HUES64 (cell line): ENCODE data around the gene RPGRIP1L.

Experiments
- H3K27ac ChIP-seq: 2 replicates; pipeline ENCODE4 v1.7.0; 2013; ENCODE audit warnings: low read depth, low read length, inconsistent platforms
- H3K27me3 ChIP-seq: 2 replicates; pipeline ENCODE4 v1.6.1; 2013; ENCODE audit warnings: mild to moderate bottlenecking, low read length; ENCODE audit not compliant: insufficient read depth
- H3K36me3 ChIP-seq: 2 replicates; pipeline ENCODE4 v1.6.1; 2013; ENCODE audit warnings: mild to moderate bottlenecking, low read length; ENCODE audit not compliant: insufficient read depth
- H3K4me1 ChIP-seq: 2 replicates; pipeline ENCODE4 v1.6.1; 2013; ENCODE audit warnings: mild to moderate bottlenecking, low read length, moderate library complexity; ENCODE audit not compliant: insufficient read depth
- H3K4me3 ChIP-seq: 2 replicates; pipeline ENCODE4 v1.5.1; 2013; ENCODE audit warnings: mild to moderate bottlenecking, low read length, moderate library complexity
- H3K9ac ChIP-seq: 2 replicates; pipeline ENCODE4 v1.6.1; 2013; ENCODE audit warnings: mild to moderate bottlenecking, low read depth, low read length
- H3K9me3 ChIP-seq: 2 replicates; pipeline ENCODE4 v1.6.1; 2013; ENCODE audit warnings: low read depth, low read length; ENCODE audit not compliant: insufficient read depth
- WGBS: fragments of 150-250, 120-280 bp; methylation state at CpG from one replicate; pipeline ENCODE4 v1.1.7; 2013; ENCODE audit warnings: missing lambda C conversion rate; 5-methylcytosine and 5-hydroxymethylcytosine counted together

RPGRIP1L gene

GRCh38 chr16:53681354-53681753 is 22.3 kb downstream of the RPGRIP1L start:
- no peak overlapping the region for H3K4me3 ChIP-seq
- no peaks in the 10 kb centered on the region for H3K4me1 ChIP-seq
- no peak overlapping the region for H3K9ac ChIP-seq
- no peaks in the 10 kb centered on the region for H3K9me3 ChIP-seq
- no peak overlapping the region for H3K27ac ChIP-seq
- H3K36me3 ChIP-seq, result peaks cover 18% of the 10 kb centered on the region
- 68% methylated on average over 2 of the region's 2 CpGs for WGBS
- no peaks in the 10 kb centered on the region for H3K27me3 ChIP-seq

- Histone ChIP-seq H3K9ac (no peak overlapping the region), H3K27me3 (no peaks in the 10 kb centered on the region), H3K36me3 (peaks cover 12% of the 10 kb centered on the region), H3K9me3 (no peaks in the 10 kb centered on the region), H3K4me1 (no peaks in the 10 kb centered on the region), H3K4me3 (no peak overlapping the region), H3K27ac (no peak overlapping the region)
- 94% methylated on average over 2 of the region's 2 CpGs for WGBS
Measured at GRCh38 chr16:53680756-53681155, 22.9 kb downstream of the RPGRIP1L start.

GRCh38 chr16:53678756-53679343 is 24.8 kb downstream of the RPGRIP1L start:
- Histone ChIP-seq H3K9ac (no peak overlapping the region), H3K27me3 (no peaks in the 10 kb centered on the region), H3K4me3 (no peak overlapping the region), H3K4me1 (no peaks in the 10 kb centered on the region), H3K9me3 (no peaks in the 10 kb centered on the region), H3K27ac (no peak overlapping the region), H3K36me3 (peaks cover 3% of the 10 kb centered on the region; the same call in 1 of the 2 replicates)

GRCh38 chr16:53678155-53678554 is 25.5 kb downstream of the RPGRIP1L start:
- WGBS, result no CpG with 5 or more reads among the region's 1 CpG
- no peaks in the 10 kb centered on the region for H3K4me1 ChIP-seq
- H3K9me3 ChIP-seq, result no peaks in the 10 kb centered on the region
- no peak overlapping the region for H3K9ac ChIP-seq
- H3K36me3 ChIP-seq, result peaks cover under 1% of the 10 kb centered on the region; the same call in 1 of the 2 replicates
- H3K4me3 ChIP-seq, result no peak overlapping the region
- H3K27ac ChIP-seq, result no peak overlapping the region
- H3K27me3 ChIP-seq, result no peaks in the 10 kb centered on the region

GRCh38 chr16:53673189-53673588 is 30.5 kb downstream of the RPGRIP1L start:
- 100% methylated on average over 4 of the region's 4 CpGs for WGBS
- H3K36me3 ChIP-seq, result no peaks in the 10 kb centered on the region
- H3K27me3 ChIP-seq, result no peaks in the 10 kb centered on the region
- no peak overlapping the region for H3K9ac ChIP-seq
- no peak overlapping the region for H3K4me3 ChIP-seq
- H3K4me1 ChIP-seq, result peaks cover 5% of the 10 kb centered on the region; the same call in 1 of the 2 replicates
- no peak overlapping the region for H3K27ac ChIP-seq
- H3K9me3 ChIP-seq, result no peaks in the 10 kb centered on the region

GRCh38 chr16:53672461-53672860 is 31.2 kb downstream of the RPGRIP1L start:
- Histone ChIP-seq H3K9ac (no peak overlapping the region), H3K4me1 (peaks cover 5% of the 10 kb centered on the region; the same call in 1 of the 2 replicates), H3K9me3 (no peaks in the 10 kb centered on the region), H3K4me3 (no peak overlapping the region), H3K27ac (no peak overlapping the region), H3K27me3 (no peaks in the 10 kb centered on the region), H3K36me3 (no peaks in the 10 kb centered on the region)

GRCh38 chr16:53668869-53669268 is 34.8 kb downstream of the RPGRIP1L start:
- Histone ChIP-seq H3K27me3 (no peaks in the 10 kb centered on the region), H3K9ac (no peak overlapping the region), H3K4me3 (no peak overlapping the region), H3K36me3 (no peaks in the 10 kb centered on the region), H3K4me1 (peaks cover 5% of the 10 kb centered on the region; the same call in 1 of the 2 replicates), H3K27ac (no peak overlapping the region), H3K9me3 (no peaks in the 10 kb centered on the region)
- 100% methylated on average over 1 of the region's 2 CpGs for WGBS

GRCh38 chr16:53666786-53667415 is 36.8 kb downstream of the RPGRIP1L start:
- no peak overlapping the region for H3K27ac ChIP-seq
- no peaks in the 10 kb centered on the region for H3K9me3 ChIP-seq
- no peaks in the 10 kb centered on the region for H3K36me3 ChIP-seq
- no peaks in the 10 kb centered on the region for H3K4me1 ChIP-seq
- 92% methylated on average over 3 of the region's 3 CpGs for WGBS
- H3K4me3 ChIP-seq, result no peak overlapping the region
- no peak overlapping the region for H3K9ac ChIP-seq
- H3K27me3 ChIP-seq, result no peaks in the 10 kb centered on the region

GRCh38 chr16:53664724-53665345 is 38.8 kb downstream of the RPGRIP1L start:
- no peaks in the 10 kb centered on the region for H3K36me3 ChIP-seq
- H3K9ac ChIP-seq, result no peak overlapping the region
- WGBS, result 87% methylated on average over 7 of the region's 7 CpGs
- no peak overlapping the region for H3K4me3 ChIP-seq
- H3K4me1 ChIP-seq, result no peaks in the 10 kb centered on the region
- no peaks in the 10 kb centered on the region for H3K27me3 ChIP-seq
- H3K9me3 ChIP-seq, result no peaks in the 10 kb centered on the region
- H3K27ac ChIP-seq, result no peak overlapping the region

- H3K27me3 ChIP-seq, result no peaks in the 10 kb centered on the region
- H3K4me3 ChIP-seq, result no peak overlapping the region
- H3K9ac ChIP-seq, result no peak overlapping the region
- no peaks in the 10 kb centered on the region for H3K9me3 ChIP-seq
- H3K27ac ChIP-seq, result no peak overlapping the region
- H3K4me1 ChIP-seq, result no peaks in the 10 kb centered on the region
- H3K36me3 ChIP-seq, result 0 out of 2 replicates have a peak, but pooled peaks cover 10% of the 10 kb centered on the region
- WGBS, result 100% methylated on average over 1 of the region's 1 CpG
Measured at GRCh38 chr16:53662072-53662471, 41.6 kb downstream of the RPGRIP1L start.

GRCh38 chr16:53654946-53655345 is 48.7 kb downstream of the RPGRIP1L start:
- Histone ChIP-seq H3K4me3 (no peak overlapping the region), H3K4me1 (0 out of 2 replicates have a peak, but pooled peaks cover 4% of the 10 kb centered on the region), H3K27me3 (no peaks in the 10 kb centered on the region), H3K9ac (no peak overlapping the region), H3K27ac (no peak overlapping the region), H3K9me3 (no peaks in the 10 kb centered on the region), H3K36me3 (peaks cover 42% of the 10 kb centered on the region; the same call in 1 of the 2 replicates)
- whole genome bisulfite sequencing, result no CpG with 5 or more reads among the region's 2 CpGs
